Measurements from ENCODE around the gene TOB1.

- TF ChIP-seq MAX (IDR thresholded peaks at IDR 0.05) (no peak), TAF1 (IDR thresholded peaks at IDR 0.05; ENCODE audit: low read depth) (no peak), CREB1 (IDR thresholded peaks at IDR 0.05; ENCODE audit: low read depth) (no peak), RAD21 (IDR thresholded peaks at IDR 0.05; ENCODE audit: low read depth) (no peak), EP300 (IDR thresholded peaks at IDR 0.05; ENCODE audit: borderline replicate concordance) (no peak), EGR1 (IDR thresholded peaks at IDR 0.05) (no peak), REST (IDR thresholded peaks at IDR 0.05; ENCODE audit: low read depth) (no peak), FOXM1 (IDR thresholded peaks at IDR 0.05; ENCODE audit: borderline replicate concordance, low read depth) (no peak), NFIC (IDR thresholded peaks at IDR 0.05) (no peak), TEAD4 (IDR thresholded peaks at IDR 0.05) (no peak), USF1 (IDR thresholded peaks at IDR 0.05) (no peak), YY1 (IDR thresholded peaks at IDR 0.05; ENCODE audit: low read depth) (no peak)
Observed at GRCh38 chr17:50835301-50836234, 30.6 kb downstream of the TOB1 start, which contains the start of gene WFIKKN2.

Data from Ishikawa (cell line).